Esophagus mucosa (tissue), 1 donor: Measurements from ENCODE around the gene KIF26A. TPM values are rescaled to one million over a fixed set of nuclear protein-coding genes. Genes with fewer than 3 reads are reported as not detected.
A peak's percentile ranks its signal among the peaks of the same experiment; 100 is the strongest.
"Not testable (repeated sequence)": the region's sequence is repeated elsewhere in the genome, so short reads cannot be mapped to it uniquely, and the experiment has no call there.

Experiments used
- ATAC-seq: fragments of 200-7000 bp; cut with Tn5 transposase; one replicate; pipeline ENCODE4 v1.9.1; 2020
- total RNA-seq: library from RNA; stranded (reverse); gene quantifications from one replicate; pipeline ENCODE4 v1.2.4, GENCODE V29; 2023
- donor health status: DM: yes; HTN: yes; CAD: no.

The KIF26A gene
- total RNA-seq, 1 donor from 2014 or later = 1.00 TPM

DNA sequence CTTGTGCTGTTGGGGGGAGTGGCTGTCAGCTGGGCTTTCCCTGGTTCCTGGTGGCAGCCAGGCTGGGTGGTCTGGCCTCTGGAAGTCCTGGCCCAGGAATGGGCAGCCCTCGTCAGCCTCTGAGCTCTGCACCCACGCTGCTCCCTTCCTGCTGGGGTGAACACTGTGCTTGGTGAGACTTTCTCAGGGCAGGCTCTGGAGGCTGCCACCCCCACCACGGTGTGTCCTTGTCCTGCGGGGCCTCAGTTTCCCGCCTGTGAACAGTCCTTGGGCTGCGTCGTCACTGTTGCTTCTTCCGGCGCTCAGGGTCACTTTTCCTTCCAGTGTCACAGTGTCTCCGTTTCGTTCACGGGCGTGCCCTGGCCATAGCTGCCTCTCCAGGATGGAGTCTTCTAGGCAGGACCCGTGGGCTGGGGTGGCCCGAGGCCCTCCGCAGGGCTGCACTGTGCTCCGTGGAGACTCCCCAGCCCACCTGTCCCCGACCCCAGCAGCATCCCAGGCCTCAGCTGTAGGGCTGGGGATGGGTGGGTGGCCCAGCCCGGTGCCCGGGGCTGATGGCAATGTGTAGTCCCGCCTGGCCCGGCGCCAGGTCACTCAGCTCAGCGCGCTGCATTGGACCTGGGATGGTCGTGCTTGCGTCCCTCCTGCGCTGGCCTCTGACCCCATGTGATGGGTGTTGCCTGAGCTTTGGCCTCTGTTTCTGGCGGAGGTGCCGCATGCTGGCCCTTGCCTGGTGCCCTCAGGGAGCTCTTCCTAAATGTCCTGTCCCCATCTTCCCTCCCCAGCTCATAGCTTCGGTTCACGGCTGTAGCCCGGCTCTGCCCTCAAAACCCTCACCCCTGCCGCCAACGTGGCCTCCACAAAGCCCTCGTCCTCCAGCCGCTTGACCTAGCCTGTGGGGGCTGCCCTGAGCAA lies 6.8 kb downstream of the KIF26A start:
- ATAC-seq = no peak

GRCh38 chr14:104145826-104146601 lies 7.6 kb downstream of the KIF26A start:
- no peak for ATAC-seq

DNA sequence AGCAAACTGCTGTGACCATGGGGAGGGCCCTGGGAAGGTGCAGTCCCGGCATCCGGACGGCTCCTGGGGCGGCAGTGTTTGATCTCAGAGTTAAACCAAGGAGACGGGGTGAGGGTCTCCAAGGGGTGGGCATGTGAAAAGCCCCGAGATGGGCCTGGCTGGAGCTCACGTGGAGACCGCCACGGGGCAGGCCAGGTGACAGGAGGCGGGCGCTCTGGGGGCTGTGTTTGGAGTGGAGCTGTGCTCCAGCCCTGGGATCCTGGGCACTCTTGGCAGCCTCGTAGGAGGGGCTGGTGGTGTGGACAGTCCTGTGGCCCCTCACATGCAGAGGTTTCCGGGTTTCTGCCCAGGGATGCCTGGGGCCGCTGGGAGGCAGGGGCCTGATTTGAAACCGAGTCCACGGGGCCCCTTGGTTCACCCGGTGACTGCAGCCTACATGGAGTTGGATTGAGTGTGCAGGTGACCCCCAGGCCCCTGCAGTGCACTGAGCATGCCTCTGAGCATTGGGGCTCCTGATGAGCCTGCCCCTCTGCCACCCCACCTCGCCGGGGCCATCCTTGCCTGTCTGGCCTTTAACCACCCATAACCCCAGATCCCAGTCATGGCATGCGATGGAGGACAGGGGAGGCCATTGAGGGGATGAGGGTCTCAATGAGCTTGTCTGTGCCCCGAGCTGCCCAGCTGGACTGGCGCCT lies 8.4 kb downstream of the KIF26A start:
- ATAC-seq = no peak

- no peak for ATAC-seq
Measured at GRCh38 chr14:104147346-104148125, 9.1 kb downstream of the KIF26A start.

DNA sequence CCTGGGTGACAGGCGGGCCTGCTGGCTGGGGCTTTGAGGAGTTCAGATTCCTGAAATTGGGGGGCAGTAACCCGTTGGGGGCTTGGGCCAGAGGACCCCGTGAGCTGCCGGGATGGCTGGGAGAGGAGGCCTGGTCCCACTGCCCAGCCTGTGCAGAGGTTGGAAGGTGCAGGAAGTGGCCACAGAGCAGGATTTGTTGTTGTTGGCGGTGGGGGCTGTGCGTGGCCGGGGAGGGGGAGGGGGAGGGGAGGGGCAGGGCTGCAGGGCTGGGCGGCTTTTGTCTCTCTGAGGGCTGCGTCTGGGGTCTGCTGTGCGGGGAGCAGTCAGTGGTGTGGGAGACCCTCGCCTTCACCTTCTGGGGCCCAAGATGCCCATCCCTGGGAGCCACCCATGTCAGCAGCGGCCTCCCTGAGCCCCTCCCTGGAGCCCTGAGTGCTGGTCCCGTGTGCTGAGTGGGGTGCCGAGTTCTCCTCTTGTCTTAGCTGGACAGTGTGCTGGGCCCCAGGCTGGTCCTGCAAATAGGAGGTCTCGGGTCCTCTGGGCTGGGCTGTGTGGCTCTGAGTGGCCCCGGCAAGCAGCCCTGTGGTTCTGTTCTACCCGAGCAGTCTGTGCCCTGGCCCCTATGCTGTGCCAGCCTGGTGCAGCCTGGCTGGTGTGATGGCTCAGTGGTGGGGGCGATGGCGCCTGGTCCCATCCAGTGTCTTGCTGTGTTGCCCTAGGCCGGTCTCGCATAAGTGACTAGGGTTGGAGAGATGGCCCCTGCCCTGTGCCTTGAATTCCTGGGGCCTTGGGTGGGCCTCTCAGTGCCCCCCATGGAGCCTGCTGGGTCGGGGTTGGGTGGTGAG lies 10.3 kb downstream of the KIF26A start:
- no peak for ATAC-seq

DNA sequence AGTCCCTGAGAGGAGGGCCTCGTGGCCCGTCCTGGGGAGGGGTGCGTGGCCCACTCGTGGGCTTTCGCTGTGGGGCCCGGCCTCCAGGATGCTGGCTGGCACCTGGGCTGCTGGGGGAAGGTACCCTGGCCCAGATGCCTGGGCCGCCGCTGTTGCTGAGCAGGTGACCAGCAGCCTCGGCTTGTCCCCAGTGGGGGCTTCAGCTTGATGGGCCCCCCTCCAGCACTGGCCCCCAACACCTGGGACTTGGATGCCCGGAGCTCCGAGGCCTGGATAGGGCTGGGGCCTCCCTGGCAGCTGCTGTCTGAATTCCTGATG lies 10.8 kb downstream of the KIF26A start:
- ATAC-seq = no peak

- peak; percentile 8 for ATAC-seq
Measured at GRCh38 chr14:104149617-104150135, 11.3 kb downstream of the KIF26A start.

- no peak for ATAC-seq
Measured at GRCh38 chr14:104150136-104151025, 12.0 kb downstream of the KIF26A start.

- ATAC-seq = no peak
Measured at GRCh38 chr14:104151026-104151381, 12.6 kb downstream of the KIF26A start.

- no peak for ATAC-seq
Measured at GRCh38 chr14:104151566-104152245, 13.3 kb downstream of the KIF26A start.

- no peak for ATAC-seq
Measured at GRCh38 chr14:104152246-104152575, 13.8 kb downstream of the KIF26A start.

DNA sequence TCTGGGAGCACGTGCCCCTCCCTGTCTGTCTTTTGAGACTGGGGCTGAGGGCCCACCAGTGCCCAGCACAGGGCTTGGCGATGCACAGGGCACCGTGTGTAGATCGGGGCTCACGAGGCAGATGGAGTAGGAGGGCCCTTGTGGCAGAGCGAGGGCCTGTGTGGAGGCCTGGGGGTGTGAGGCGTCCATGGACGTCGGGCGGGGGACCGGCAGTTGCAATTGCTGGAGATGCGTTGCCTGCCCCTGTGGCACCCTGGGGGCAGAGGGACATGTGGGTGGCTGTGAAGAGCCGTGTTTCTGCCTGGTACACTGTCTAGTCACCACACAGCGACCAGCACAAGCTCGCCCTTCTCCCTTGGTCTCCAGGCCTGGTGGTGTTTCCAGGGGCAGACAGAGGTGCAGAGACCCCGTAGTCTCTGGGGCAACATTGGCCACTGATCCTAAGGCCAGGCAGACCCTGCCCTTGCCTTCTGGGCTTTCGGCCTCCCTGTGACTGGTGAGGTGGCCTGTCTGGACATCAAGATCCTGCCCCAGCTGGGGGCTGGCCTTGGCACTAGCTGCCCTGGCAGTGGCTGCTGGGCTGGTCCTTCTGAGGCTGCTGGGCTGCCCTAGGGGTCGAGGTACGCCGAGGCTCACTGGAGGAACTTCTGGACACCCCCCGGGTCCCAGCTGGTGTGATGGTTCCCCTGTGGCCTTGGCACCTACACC lies 14.5 kb downstream of the KIF26A start:
- no peak for ATAC-seq

DNA sequence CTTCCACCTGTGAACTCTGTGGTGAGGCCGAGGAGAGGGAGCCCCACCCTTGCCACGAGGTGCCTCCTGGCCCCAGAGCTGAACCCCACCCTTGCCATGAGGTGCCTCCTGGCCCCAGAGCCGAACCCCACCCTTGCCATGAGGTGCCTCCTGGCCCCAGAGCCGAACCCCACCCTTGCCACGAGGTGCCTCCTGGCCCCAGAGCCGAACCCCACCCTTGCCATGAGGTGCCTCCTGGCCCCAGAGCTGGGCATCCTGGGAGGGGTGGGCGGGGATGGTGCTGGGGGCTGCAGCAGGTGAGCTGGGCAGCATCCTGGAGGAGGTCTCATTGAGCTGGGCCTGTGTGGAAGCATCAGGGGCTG lies 15.0 kb downstream of the KIF26A start:
- not testable (repeated sequence) for ATAC-seq

DNA sequence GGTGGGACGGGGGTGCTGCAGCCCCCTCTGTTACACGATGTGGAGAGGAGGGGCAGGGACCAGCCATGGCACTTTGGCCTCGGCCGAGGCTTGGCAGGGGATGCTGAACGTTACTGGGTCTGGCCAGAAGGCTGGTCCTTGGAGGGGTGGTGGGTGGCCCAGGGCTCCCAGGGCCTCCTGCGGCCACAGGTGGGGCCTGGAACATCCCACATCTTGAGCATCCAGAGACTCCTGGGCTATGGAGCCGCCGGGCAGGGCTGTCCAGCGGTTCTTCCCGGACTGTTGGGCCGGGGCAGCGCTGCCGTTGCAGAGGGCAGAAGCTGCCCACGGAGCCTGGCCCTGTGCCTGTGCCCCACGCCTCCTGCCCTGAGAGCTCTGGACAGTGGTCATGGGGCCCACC lies 15.9 kb downstream of the KIF26A start:
- no peak for ATAC-seq

- peak; percentile 22 for ATAC-seq
Measured at GRCh38 chr14:104155513-104155912, 17.1 kb downstream of the KIF26A start.

GRCh38 chr14:104156142-104156541 lies 17.8 kb downstream of the KIF26A start:
- no peak for ATAC-seq

- no peak for ATAC-seq
Measured at GRCh38 chr14:104157016-104157928, 18.9 kb downstream of the KIF26A start.
